Nephron (organoid): ENCODE results near the gene UBXN10.

Source experiments
- H3K27ac Mint-ChIP-seq, 3 experiments: 2 replicates each; pipeline ENCODE4 v1.8.0; 2020; ENCODE audit warnings: mixed read lengths in 3 of 3, mild to moderate bottlenecking in 2 of 3, moderate library complexity in 1 of 3
- H3K27me3 Mint-ChIP-seq: 2 replicates; pipeline ENCODE4 v1.8.0; 2021; ENCODE audit warnings: low read depth, mild to moderate bottlenecking, moderate library complexity, mixed read lengths
- H3K36me3 Mint-ChIP-seq: 2 replicates; pipeline ENCODE4 v1.8.0; 2020; ENCODE audit warnings: low read depth, mixed read lengths
- H3K4me1 Mint-ChIP-seq: 2 replicates; pipeline ENCODE4 v1.8.0; 2020; ENCODE audit warnings: mixed read lengths
- H3K4me3 Mint-ChIP-seq, 3 experiments: 2 replicates each; pipeline ENCODE4 v1.8.0; 2020; ENCODE audit warnings: mild to moderate bottlenecking in 3 of 3, mixed read lengths in 3 of 3, moderate library complexity in 2 of 3
- H3K9me3 Mint-ChIP-seq: 2 replicates; pipeline ENCODE4 v1.8.0; 2020; ENCODE audit warnings: mixed read lengths
- TF ChIP-seq, protein P1 (sequence below), 3 experiments: fragments of 200-600 bp; sonication (generic); IDR thresholded peaks; one replicate each; pipeline ENCODE4 v1.5.0; 2021; ENCODE audit warnings: antibody characterized with exemption in 3 of 3; ENCODE audit not compliant: unreplicated experiment in 3 of 3

UBXN10 gene

DNA sequence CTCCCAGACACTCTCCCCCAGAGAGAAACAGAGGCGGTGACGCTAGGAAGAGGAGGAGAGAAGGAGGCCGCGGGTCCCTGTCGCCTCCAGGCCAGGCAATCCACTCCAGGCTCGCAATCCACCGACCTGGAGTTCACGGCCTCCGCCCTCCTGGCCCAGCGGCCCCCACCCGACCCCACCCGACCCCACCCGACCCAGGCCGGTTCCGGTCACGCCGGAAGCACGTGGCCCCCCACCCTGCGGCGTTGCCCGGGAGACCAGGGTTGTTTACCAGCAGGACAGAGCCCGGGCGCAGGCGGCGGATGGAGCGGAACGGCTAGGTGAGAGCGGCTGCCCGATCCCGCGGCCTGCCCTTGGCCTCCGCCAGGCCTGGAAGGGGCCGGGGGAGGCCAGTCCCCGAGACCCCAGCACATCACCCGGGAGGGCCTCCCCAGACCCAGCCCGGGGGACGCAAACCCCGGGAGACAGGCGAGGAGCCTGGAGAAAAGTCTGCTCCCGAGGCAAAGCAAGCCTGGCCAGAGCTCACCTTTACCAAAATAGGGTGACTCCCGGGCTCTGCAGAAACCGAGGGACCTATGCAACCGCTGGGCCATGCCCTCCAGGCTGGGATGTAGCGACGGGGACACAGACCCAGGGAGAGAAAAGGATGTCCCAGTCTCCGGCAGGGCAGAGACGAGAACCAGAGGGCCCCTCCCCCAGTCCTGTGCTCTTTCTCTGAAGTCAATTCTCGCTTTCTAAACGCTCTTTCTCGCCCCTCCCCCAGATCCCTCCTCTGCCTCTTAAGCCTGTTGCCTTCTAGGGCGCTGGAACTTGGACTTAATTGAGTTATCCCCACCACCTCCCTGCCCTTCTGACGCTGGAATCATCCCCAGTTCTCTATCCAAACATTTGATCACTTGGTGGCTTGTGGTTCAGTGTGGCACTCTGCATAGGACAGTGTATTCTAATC, at the start of gene UBXN10, which contains the start of gene PLA2G2C:
Gene UBXN10, plus strand, starts transcription at position 263 of the 949 bp plus-strand sequence. CDS start 4,466 bp downstream, outside the sequence.
Gene PLA2G2C, minus strand, starts transcription at position 685 of the 949 bp plus-strand sequence. CDS start 9,155 bp downstream, outside the sequence.
- Mint-ChIP-seq H3K36me3 (no peaks in the 10 kb centered on the region), H3K27ac (peak within 1 kb of the TSS; percentile 52 to 69 (median 65)), H3K4me3 (peak within 1 kb of the TSS; percentile 77 to 85 (median 80)), H3K9me3 (no peaks in the 10 kb centered on the region), H3K27me3 (peaks cover 17% of the 10 kb centered on the region), H3K4me1 (peaks cover 51% of the 10 kb centered on the region)
- TF ChIP-seq, protein P1, sequence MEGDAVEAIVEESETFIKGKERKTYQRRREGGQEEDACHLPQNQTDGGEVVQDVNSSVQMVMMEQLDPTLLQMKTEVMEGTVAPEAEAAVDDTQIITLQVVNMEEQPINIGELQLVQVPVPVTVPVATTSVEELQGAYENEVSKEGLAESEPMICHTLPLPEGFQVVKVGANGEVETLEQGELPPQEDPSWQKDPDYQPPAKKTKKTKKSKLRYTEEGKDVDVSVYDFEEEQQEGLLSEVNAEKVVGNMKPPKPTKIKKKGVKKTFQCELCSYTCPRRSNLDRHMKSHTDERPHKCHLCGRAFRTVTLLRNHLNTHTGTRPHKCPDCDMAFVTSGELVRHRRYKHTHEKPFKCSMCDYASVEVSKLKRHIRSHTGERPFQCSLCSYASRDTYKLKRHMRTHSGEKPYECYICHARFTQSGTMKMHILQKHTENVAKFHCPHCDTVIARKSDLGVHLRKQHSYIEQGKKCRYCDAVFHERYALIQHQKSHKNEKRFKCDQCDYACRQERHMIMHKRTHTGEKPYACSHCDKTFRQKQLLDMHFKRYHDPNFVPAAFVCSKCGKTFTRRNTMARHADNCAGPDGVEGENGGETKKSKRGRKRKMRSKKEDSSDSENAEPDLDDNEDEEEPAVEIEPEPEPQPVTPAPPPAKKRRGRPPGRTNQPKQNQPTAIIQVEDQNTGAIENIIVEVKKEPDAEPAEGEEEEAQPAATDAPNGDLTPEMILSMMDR (IDR thresholded peaks at IDR 0.05; ENCODE audit: unreplicated experiment in 3 of 3), result no peak

GRCh38 chr1:20136249-20136648, 49.6 kb upstream of the UBXN10 start:
- no peaks in the 10 kb centered on the region for H3K36me3 Mint-ChIP-seq
- peaks cover 3% of the 10 kb centered on the region for H3K27me3 Mint-ChIP-seq
- H3K4me3 Mint-ChIP-seq, result no peak overlapping the region
- no peak overlapping the region for H3K27ac Mint-ChIP-seq
- TF ChIP-seq, protein P1 (IDR thresholded peaks at IDR 0.05; ENCODE audit: unreplicated experiment in 3 of 3), result no peak
- peaks cover 6% of the 10 kb centered on the region for H3K9me3 Mint-ChIP-seq
- no peaks in the 10 kb centered on the region for H3K4me1 Mint-ChIP-seq

DNA sequence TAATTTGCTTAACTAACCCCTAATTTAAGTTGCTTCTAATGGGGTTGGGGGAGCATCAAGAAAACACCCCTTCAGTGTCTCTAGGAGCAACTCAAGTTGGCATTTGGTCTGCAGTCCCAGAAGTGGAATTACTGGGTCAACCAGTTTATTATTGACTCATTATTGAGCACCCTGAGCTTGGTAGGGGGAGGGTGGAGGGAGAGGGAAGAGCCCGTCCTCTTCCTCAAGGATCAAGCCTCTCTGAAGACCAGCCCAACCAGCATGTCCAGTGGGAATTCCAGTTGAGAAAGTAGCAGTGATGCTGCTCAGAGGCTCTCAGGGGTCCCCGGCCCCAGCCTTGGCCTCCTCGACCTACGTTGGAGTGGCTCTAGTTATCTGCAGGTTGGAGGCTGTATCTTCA, 48.8 kb upstream of the UBXN10 start:
- Mint-ChIP-seq H3K36me3 (no peaks in the 10 kb centered on the region), H3K27ac (no peak overlapping the region), H3K4me3 (no peak overlapping the region), H3K4me1 (no peaks in the 10 kb centered on the region), H3K9me3 (peaks cover 2% of the 10 kb centered on the region), H3K27me3 (peaks cover 8% of the 10 kb centered on the region)
- TF ChIP-seq, protein P1 (IDR thresholded peaks at IDR 0.05; ENCODE audit: unreplicated experiment in 3 of 3), result no peak

DNA sequence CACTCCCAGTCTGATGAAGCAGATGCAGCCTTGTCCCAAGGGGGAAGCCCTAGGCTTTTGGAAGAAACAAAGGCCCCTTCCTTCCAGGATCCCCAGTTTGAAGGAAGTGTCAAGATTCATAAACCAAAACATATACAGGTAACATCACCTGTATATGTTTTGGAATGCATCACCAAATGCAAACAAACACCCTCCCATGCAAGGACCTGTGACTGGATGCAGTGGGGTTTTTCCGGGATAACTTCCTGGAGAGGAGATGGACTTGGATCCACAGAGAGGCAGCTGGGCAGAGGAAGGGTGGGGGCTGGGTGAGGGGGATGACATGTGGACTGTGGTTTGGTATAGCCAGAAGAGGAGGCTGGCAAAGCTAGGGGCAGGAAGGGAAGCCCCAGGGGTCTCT, 48.3 kb upstream of the UBXN10 start:
- Mint-ChIP-seq H3K9me3 (no peaks in the 10 kb centered on the region), H3K27me3 (peaks cover 12% of the 10 kb centered on the region), H3K27ac (no peak overlapping the region), H3K4me3 (no peak overlapping the region), H3K36me3 (no peaks in the 10 kb centered on the region), H3K4me1 (no peaks in the 10 kb centered on the region)
- TF ChIP-seq, protein P1 (IDR thresholded peaks at IDR 0.05; ENCODE audit: unreplicated experiment in 3 of 3), result no peak

- Mint-ChIP-seq H3K36me3 (no peaks in the 10 kb centered on the region), H3K4me3 (no peak overlapping the region), H3K27me3 (peaks cover 12% of the 10 kb centered on the region), H3K9me3 (no peaks in the 10 kb centered on the region), H3K27ac (no peak overlapping the region), H3K4me1 (no peaks in the 10 kb centered on the region)
- TF ChIP-seq, protein P1 (IDR thresholded peaks at IDR 0.05; ENCODE audit: unreplicated experiment in 3 of 3), result no peak
These were observed 47.5 kb upstream of the UBXN10 start for GRCh38 chr1:20138346-20138745.
